ENCODE results near the gene BNC2. TPM values are rescaled to one million over a fixed set of nuclear protein-coding genes. Genes with fewer than 3 reads are reported as not detected.

Gene BNC2
- total RNA-seq, 1 donor from 2014 or later, result 15.2 TPM

- DNase-seq, result no peak
- H3K9me3 Mint-ChIP-seq (ENCODE audit: unreplicated experiment), result no peaks in the 10 kb centered on the region
- TF ChIP-seq, protein P1, sequence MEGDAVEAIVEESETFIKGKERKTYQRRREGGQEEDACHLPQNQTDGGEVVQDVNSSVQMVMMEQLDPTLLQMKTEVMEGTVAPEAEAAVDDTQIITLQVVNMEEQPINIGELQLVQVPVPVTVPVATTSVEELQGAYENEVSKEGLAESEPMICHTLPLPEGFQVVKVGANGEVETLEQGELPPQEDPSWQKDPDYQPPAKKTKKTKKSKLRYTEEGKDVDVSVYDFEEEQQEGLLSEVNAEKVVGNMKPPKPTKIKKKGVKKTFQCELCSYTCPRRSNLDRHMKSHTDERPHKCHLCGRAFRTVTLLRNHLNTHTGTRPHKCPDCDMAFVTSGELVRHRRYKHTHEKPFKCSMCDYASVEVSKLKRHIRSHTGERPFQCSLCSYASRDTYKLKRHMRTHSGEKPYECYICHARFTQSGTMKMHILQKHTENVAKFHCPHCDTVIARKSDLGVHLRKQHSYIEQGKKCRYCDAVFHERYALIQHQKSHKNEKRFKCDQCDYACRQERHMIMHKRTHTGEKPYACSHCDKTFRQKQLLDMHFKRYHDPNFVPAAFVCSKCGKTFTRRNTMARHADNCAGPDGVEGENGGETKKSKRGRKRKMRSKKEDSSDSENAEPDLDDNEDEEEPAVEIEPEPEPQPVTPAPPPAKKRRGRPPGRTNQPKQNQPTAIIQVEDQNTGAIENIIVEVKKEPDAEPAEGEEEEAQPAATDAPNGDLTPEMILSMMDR (IDR thresholded peaks at IDR 0.05; ENCODE audit: partially characterized antibody, unreplicated experiment), result no peak
- peaks cover 29% of the 10 kb centered on the region for H3K4me1 Mint-ChIP-seq (ENCODE audit: low read depth, unreplicated experiment)
- H3K27me3 Mint-ChIP-seq (ENCODE audit: unreplicated experiment), result no peaks in the 10 kb centered on the region
- H3K27ac Mint-ChIP-seq (ENCODE audit: unreplicated experiment), result no peak overlapping the region
- H3K36me3 Mint-ChIP-seq (ENCODE audit: unreplicated experiment), result no peaks in the 10 kb centered on the region
- H3K4me3 Mint-ChIP-seq (ENCODE audit: unreplicated experiment), result no peak overlapping the region
Observed at GRCh38 chr9:16610538-16610937, 259.9 kb downstream of the BNC2 start.

DNA sequence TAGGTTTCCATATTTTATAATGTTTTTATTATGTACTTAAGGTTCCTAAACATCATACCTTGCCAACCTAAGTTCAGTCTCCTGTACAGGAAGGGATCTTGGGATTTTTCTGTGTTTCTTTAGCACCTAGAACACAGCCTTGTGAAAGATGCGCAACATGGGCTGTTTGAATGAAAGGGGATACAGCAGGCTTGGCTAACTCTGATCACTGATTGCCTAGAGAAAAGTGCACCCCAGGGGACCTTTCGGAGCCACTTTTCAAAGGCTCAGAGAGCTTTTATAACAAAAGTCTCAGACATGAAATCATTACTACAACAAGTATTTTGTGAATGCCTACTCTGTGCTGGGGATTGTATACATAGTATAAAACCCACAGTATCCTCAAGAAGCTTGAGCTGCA lies 261.6 kb downstream of the BNC2 start:
- H3K4me1 Mint-ChIP-seq (ENCODE audit: low read depth, unreplicated experiment), result peaks cover 31% of the 10 kb centered on the region
- no peaks in the 10 kb centered on the region for H3K9me3 Mint-ChIP-seq (ENCODE audit: unreplicated experiment)
- DNase-seq, result peak; percentile 23

DNA sequence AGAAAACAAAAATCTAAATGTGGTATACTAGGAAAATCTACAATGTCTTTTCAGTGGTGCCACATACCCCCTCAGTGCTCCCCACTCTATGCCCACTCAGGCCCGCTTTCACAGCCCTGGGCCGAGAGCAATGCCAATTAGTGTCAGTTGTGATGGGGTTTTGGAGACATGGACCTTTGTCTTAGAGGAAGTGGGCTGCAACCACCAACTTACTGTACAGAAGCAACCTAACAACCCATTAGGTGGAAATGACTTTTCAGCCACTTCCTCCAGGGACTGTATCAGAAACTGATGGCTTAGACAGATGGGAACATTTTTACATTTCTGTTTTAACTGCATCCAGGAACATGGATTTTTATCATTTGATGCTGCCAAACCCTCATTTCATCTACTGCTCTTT lies 268.0 kb downstream of the BNC2 start:
- TF ChIP-seq, protein P1 (IDR thresholded peaks at IDR 0.05; ENCODE audit: partially characterized antibody, unreplicated experiment), result no peak
- no peaks in the 10 kb centered on the region for H3K36me3 Mint-ChIP-seq (ENCODE audit: unreplicated experiment)
- DNase-seq, result no peak
- H3K27ac Mint-ChIP-seq (ENCODE audit: unreplicated experiment), result peak overlapping the region; percentile 76
- no peaks in the 10 kb centered on the region for H3K27me3 Mint-ChIP-seq (ENCODE audit: unreplicated experiment)
- H3K9me3 Mint-ChIP-seq (ENCODE audit: unreplicated experiment), result no peaks in the 10 kb centered on the region
- peaks cover 23% of the 10 kb centered on the region for H3K4me1 Mint-ChIP-seq (ENCODE audit: low read depth, unreplicated experiment)
- H3K4me3 Mint-ChIP-seq (ENCODE audit: unreplicated experiment), result no peak overlapping the region

More for the DNA sequence above, 261.6 kb downstream of the BNC2 start:
- no peaks in the 10 kb centered on the region for H3K27me3 Mint-ChIP-seq (ENCODE audit: unreplicated experiment)
- H3K27ac Mint-ChIP-seq (ENCODE audit: unreplicated experiment), result no peak overlapping the region
- TF ChIP-seq, protein P1 (IDR thresholded peaks at IDR 0.05; ENCODE audit: partially characterized antibody, unreplicated experiment), result no peak
- no peaks in the 10 kb centered on the region for H3K36me3 Mint-ChIP-seq (ENCODE audit: unreplicated experiment)
- H3K4me3 Mint-ChIP-seq (ENCODE audit: unreplicated experiment), result no peak overlapping the region

DNA sequence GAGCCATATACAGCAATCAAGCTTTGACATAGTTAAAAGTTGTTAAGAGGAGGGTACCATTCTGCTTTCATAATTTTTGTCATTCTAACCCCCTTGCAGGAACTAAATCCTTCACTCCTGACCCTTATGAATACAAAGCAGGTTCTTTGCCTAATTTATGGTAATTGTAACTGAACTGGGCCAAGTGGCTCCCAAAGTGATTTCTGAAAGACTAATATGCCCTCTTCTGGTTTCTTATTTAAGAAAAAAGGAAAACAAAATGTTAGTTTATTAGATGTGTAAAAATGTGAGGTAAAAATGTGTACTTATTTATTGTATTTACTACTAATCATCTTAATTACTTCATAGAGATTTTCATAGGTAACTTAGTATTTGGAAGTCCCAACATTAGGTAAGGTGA lies 268.5 kb downstream of the BNC2 start:
- H3K4me1 Mint-ChIP-seq (ENCODE audit: low read depth, unreplicated experiment), result peaks cover 26% of the 10 kb centered on the region
- no peak overlapping the region for H3K27ac Mint-ChIP-seq (ENCODE audit: unreplicated experiment)
- H3K36me3 Mint-ChIP-seq (ENCODE audit: unreplicated experiment), result no peaks in the 10 kb centered on the region
- H3K9me3 Mint-ChIP-seq (ENCODE audit: unreplicated experiment), result no peaks in the 10 kb centered on the region
- H3K27me3 Mint-ChIP-seq (ENCODE audit: unreplicated experiment), result no peaks in the 10 kb centered on the region
- H3K4me3 Mint-ChIP-seq (ENCODE audit: unreplicated experiment), result no peak overlapping the region
- TF ChIP-seq, protein P1 (IDR thresholded peaks at IDR 0.05; ENCODE audit: partially characterized antibody, unreplicated experiment), result no peak
- no peak for DNase-seq

GRCh38 chr9:16598316-16598715 lies 272.2 kb downstream of the BNC2 start:
- H3K4me3 Mint-ChIP-seq (ENCODE audit: unreplicated experiment), result no peak overlapping the region
- H3K36me3 Mint-ChIP-seq (ENCODE audit: unreplicated experiment), result no peaks in the 10 kb centered on the region
- H3K27me3 Mint-ChIP-seq (ENCODE audit: unreplicated experiment), result no peaks in the 10 kb centered on the region
- no peak for DNase-seq
- TF ChIP-seq, protein P1 (IDR thresholded peaks at IDR 0.05; ENCODE audit: partially characterized antibody, unreplicated experiment), result no peak
- H3K9me3 Mint-ChIP-seq (ENCODE audit: unreplicated experiment), result no peaks in the 10 kb centered on the region
- H3K27ac Mint-ChIP-seq (ENCODE audit: unreplicated experiment), result no peak overlapping the region
- H3K4me1 Mint-ChIP-seq (ENCODE audit: low read depth, unreplicated experiment), result peaks cover 42% of the 10 kb centered on the region
